IMR-90 (cell line): ENCODE results near the gene S100A16. TPM values are rescaled to one million over a fixed set of nuclear protein-coding genes. Genes with fewer than 3 reads are reported as not detected.

Experiments used
- ATAC-seq: fragments of 200-7000 bp; cut with Tn5 transposase; 2 replicates; pipeline ENCODE4 v1.9.1; 2020; ENCODE audit warnings: low read depth, mild to moderate bottlenecking, moderate library complexity
- BruUV-seq: library from RNA; stranded (reverse); fragments of 400-500 nt; replicated peaks from 2 replicates; lab custom pipeline; 2021; lab: Mats Ljungman, UMichigan
- CTCF ChIA-PET: fragments of 300-600 bp; formaldehyde crosslinking; extraction: SDS; loops from one replicate; lab custom pipeline; 2021; ENCODE audit warnings: antibody characterized with exemption; lab: Yijun Ruan, JAX
- POLR2A ChIA-PET: fragments of 300-600 bp; sonication (Branson Sonifier 250); formaldehyde crosslinking; loops from one replicate; lab custom pipeline; 2022; ENCODE audit warnings: antibody characterized with exemption; ENCODE audit not compliant: unreplicated experiment; lab: Charles Lee
- DNase-seq: peaks from one replicate; pipeline ENCODE4 v3.0.0; 2013
- H2AFZ ChIP-seq: replicated peaks from 2 replicates; pipeline ENCODE3; 2013; ENCODE audit warnings: low read length, mild to moderate bottlenecking; ENCODE audit not compliant: poor library complexity
- H2AK5ac ChIP-seq: 2 replicates; pipeline ENCODE4 v1.6.1; 2013; ENCODE audit warnings: low read depth, low read length, inconsistent platforms
- H2AK9ac ChIP-seq: replicated peaks from 2 replicates; pipeline ENCODE3; 2013; ENCODE audit warnings: mild to moderate bottlenecking, low read depth, low read length, moderate library complexity; ENCODE audit not compliant: poor library complexity
- H2BK120ac ChIP-seq: 2 replicates; pipeline ENCODE4 v1.6.1; 2013; ENCODE audit warnings: low read depth, low read length, inconsistent platforms
- H2BK15ac ChIP-seq: 3 replicates; pipeline ENCODE4 v1.6.1; 2013; ENCODE audit warnings: low read depth, low read length, inconsistent platforms
- H2BK20ac ChIP-seq: 2 replicates; pipeline ENCODE4 v1.6.1; 2013; ENCODE audit warnings: low read depth, mild to moderate bottlenecking, inconsistent platforms, low read length, moderate library complexity
- H2BK5ac ChIP-seq: 2 replicates; pipeline ENCODE4 v1.6.1; 2013; ENCODE audit warnings: mild to moderate bottlenecking, low read depth, low read length, inconsistent platforms; ENCODE audit not compliant: poor library complexity, severe bottlenecking
- H3K14ac ChIP-seq: replicated peaks from 2 replicates; pipeline ENCODE4 v1.6.1; 2013; ENCODE audit warnings: low read depth, low read length, inconsistent platforms
- H3K18ac ChIP-seq: 2 replicates; pipeline ENCODE4 v1.6.1; 2013; ENCODE audit warnings: low read depth, low read length, control low read depth
- H3K23ac ChIP-seq: 2 replicates; pipeline ENCODE4 v1.6.1; 2013; ENCODE audit warnings: low read depth, low read length, inconsistent platforms
- H3K27ac ChIP-seq: 2 replicates; pipeline ENCODE4 v1.5.1; 2013; ENCODE audit warnings: mild to moderate bottlenecking, control low read depth, low read length; ENCODE audit not compliant: insufficient read depth
- H3K27me3 ChIP-seq: 2 replicates; pipeline ENCODE4 v1.6.1; 2013; ENCODE audit warnings: low read length; ENCODE audit not compliant: control insufficient read depth, insufficient read depth
- H3K36me3 ChIP-seq: 2 replicates; pipeline ENCODE4 v1.6.1; 2013; ENCODE audit warnings: low read length, mixed read lengths; ENCODE audit not compliant: control insufficient read depth, insufficient read depth
- H3K4ac ChIP-seq: 2 replicates; pipeline ENCODE4 v1.6.1; 2013; ENCODE audit warnings: low read depth, low read length, inconsistent platforms
- H3K4me1 ChIP-seq: 2 replicates; pipeline ENCODE4 v1.6.1; 2013; ENCODE audit warnings: low read length, mixed read lengths; ENCODE audit not compliant: control insufficient read depth, insufficient read depth
- H3K4me2 ChIP-seq: 2 replicates; pipeline ENCODE4 v1.6.1; 2013; ENCODE audit warnings: low read depth, mild to moderate bottlenecking, control low read depth, low read length, moderate library complexity
- H3K4me3 ChIP-seq: 2 replicates; pipeline ENCODE4 v1.5.1; 2013; ENCODE audit warnings: low read depth, mild to moderate bottlenecking, control low read depth, low read length, moderate library complexity; ENCODE audit not compliant: insufficient read depth
- H3K56ac ChIP-seq: 2 replicates; pipeline ENCODE4 v1.6.1; 2013; ENCODE audit warnings: low read length, inconsistent platforms; ENCODE audit not compliant: insufficient read depth; ENCODE audit errors: extremely low read depth
- H3K79me1 ChIP-seq, 2 experiments: 2 replicates each; pipeline ENCODE4 v1.6.1; 2013; ENCODE audit warnings: low read length in 2 of 2, inconsistent platforms in 1 of 2, low read depth in 1 of 2
- H3K9ac ChIP-seq: 2 replicates; pipeline ENCODE4 v1.6.1; 2013; ENCODE audit warnings: low read depth, low read length, control low read depth
- H3K9me1 ChIP-seq: 2 replicates; pipeline ENCODE4 v1.6.1; 2013; ENCODE audit warnings: low read length, inconsistent platforms; ENCODE audit not compliant: insufficient read depth
- H3K9me3 ChIP-seq: 2 replicates; pipeline ENCODE4 v1.6.1; 2013; ENCODE audit warnings: low read length; ENCODE audit not compliant: control insufficient read depth, insufficient read depth
- H4K20me1 ChIP-seq: 2 replicates; pipeline ENCODE4 v1.6.1; 2013; ENCODE audit warnings: low read length, inconsistent platforms; ENCODE audit not compliant: insufficient read depth
- H4K5ac ChIP-seq: 2 replicates; pipeline ENCODE4 v1.6.1; 2013; ENCODE audit warnings: mild to moderate bottlenecking, low read depth, low read length, control low read depth
- H4K8ac ChIP-seq, 2 experiments: 2 replicates each; pipeline ENCODE4 v1.6.1; 2013; ENCODE audit warnings: low read depth in 2 of 2, low read length in 2 of 2, control low read depth in 1 of 2, inconsistent platforms in 1 of 2
- H4K91ac ChIP-seq: 2 replicates; pipeline ENCODE4 v1.6.1; 2013; ENCODE audit warnings: low read depth, low read length, inconsistent platforms; ENCODE audit not compliant: insufficient read depth
- BHLHE40 ChIP-seq: fragments of 150-350 bp; IDR thresholded peaks from 2 replicates; pipeline ENCODE4 v1.6.1; 2016; ENCODE audit warnings: mild to moderate bottlenecking, low read depth, low read length
- CHD1 ChIP-seq: IDR thresholded peaks from 2 replicates; pipeline ENCODE4 v1.6.1; 2012; ENCODE audit warnings: low read depth, low read length, improper control_type of control experiment
- MAFK ChIP-seq: IDR thresholded peaks from 2 replicates; pipeline ENCODE4 v1.6.1; 2012; ENCODE audit warnings: low read depth, low read length, improper control_type of control experiment
- MAZ ChIP-seq: IDR thresholded peaks from 2 replicates; pipeline ENCODE4 v1.6.1; 2012; ENCODE audit warnings: low read depth, mild to moderate bottlenecking, low read length, improper control_type of control experiment, moderate library complexity, borderline replicate concordance
- NFE2L2 ChIP-seq: fragments of 150-350 bp; IDR thresholded peaks from 2 replicates; pipeline ENCODE4 v1.6.1; 2016; ENCODE audit warnings: low read depth, mild to moderate bottlenecking, low read length
- RAD21 ChIP-seq: IDR thresholded peaks from 2 replicates; pipeline ENCODE4 v1.6.1; 2012; ENCODE audit warnings: low read length, improper control_type of control experiment
- RFX5 ChIP-seq: IDR thresholded peaks from 2 replicates; pipeline ENCODE4 v1.8.0; 2012; ENCODE audit warnings: low read depth, mild to moderate bottlenecking, low read length, moderate library complexity
- SMC3 ChIP-seq: fragments of 150-350 bp; IDR thresholded peaks from 2 replicates; pipeline ENCODE4 v1.6.1; 2016; ENCODE audit warnings: low read depth, mild to moderate bottlenecking, antibody characterized with exemption, low read length, moderate library complexity
- USF2 ChIP-seq: fragments of 150-350 bp; IDR thresholded peaks from 2 replicates; pipeline ENCODE4 v1.6.1; 2017; ENCODE audit warnings: mild to moderate bottlenecking, antibody characterized with exemption, low read length, low read depth
- WGBS, 2 experiments: methylation state at CpG; one replicate each; pipeline versions ENCODE4 v1.1.5 to v1.1.7; 2013; ENCODE audit warnings: missing lambda C conversion rate in 2 of 2; ENCODE audit not compliant: insufficient read length in 1 of 2; ENCODE audit errors: extremely low coverage in 2 of 2; 5-methylcytosine and 5-hydroxymethylcytosine counted together
- dilution Hi-C: fragments of 300-500 bp; cut with HindIII; formaldehyde crosslinking; loops from one replicate; pipeline ENCODE4 v1.14.3; 2018; ENCODE audit warnings: low sequenced_read_pairs; ENCODE audit not compliant: unreplicated experiment
- in situ Hi-C: fragments of 300-500 bp; cut with MboI; formaldehyde crosslinking; loops from 3 replicates; pipeline ENCODE4 v1.14.3; 2019; ENCODE audit warnings: low sequenced_read_pairs, inconsistent platforms, mixed read lengths
- intact Hi-C: fragments of 100-400 bp; cut with micrococcal nuclease; formaldehyde crosslinking; loops from 2 replicates; pipeline ENCODE4 v1.10.0; 2022
- polyA plus RNA-seq, 3 experiments: library from polyadenylated mRNA; depleted of rRNA; stranded (reverse); fragments of >200 nt; gene quantifications; 2 replicates each; pipeline ENCODE4 v1.2.3, GENCODE V29; 2012; ENCODE audit warnings: low replicate concordance in 1 of 3
- total RNA-seq: library from RNA; depleted of rRNA; stranded (reverse); fragments of >200 nt; gene quantifications from 2 replicates; pipeline ENCODE4 v1.2.3, GENCODE V29; 2012
- TF ChIP-seq, protein P1 (sequence below): conservative IDR thresholded peaks from 2 replicates; pipeline ENCODE4 v1.5.1; 2012; ENCODE audit warnings: mild to moderate bottlenecking, low read depth, low read length, improper control_type of control experiment
- TF ChIP-seq, protein P2 (sequence below): fragments of 150-350 bp; IDR thresholded peaks from 2 replicates; pipeline ENCODE4 v1.6.1; 2016; ENCODE audit warnings: low read depth, mild to moderate bottlenecking, low read length, moderate library complexity, borderline replicate concordance

Gene S100A16
- total and polyA plus RNA-seq, 2 of the 4 experiments (the other 2 are of a cell fraction) = 201 to 515 TPM

DNA sequence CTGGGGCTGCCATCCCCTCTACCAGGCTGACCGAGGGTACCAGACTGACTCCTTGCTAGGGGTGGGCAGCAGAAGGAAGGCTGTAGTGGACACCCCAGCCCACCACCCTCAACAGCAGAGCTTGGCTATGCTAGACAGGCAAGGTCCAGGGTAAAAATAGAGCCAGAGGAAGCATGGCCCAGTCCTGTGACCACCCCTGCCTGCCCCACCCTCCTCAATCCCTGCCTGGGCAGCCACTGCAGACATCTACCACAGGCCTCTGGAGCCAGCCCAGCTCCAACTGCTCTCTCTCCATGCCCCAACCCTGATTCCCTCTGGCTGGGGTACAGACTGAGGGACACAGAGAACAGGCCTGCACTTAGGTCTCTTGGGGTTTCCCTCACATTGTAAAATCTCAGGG, 17.0 kb upstream of the S100A16 start:
- no peaks in the 10 kb centered on the region for H3K9me3 ChIP-seq
- no peaks in the 10 kb centered on the region for H3K27me3 ChIP-seq
- H2BK5ac ChIP-seq = no peak overlapping the region
- no peak for TF ChIP-seq USF2
- TF ChIP-seq SMC3 = no peak
- no peak for TF ChIP-seq CHD1
- TF ChIP-seq MAZ = no peak
- TF ChIP-seq RFX5 = no peak
- TF ChIP-seq, protein P1, sequence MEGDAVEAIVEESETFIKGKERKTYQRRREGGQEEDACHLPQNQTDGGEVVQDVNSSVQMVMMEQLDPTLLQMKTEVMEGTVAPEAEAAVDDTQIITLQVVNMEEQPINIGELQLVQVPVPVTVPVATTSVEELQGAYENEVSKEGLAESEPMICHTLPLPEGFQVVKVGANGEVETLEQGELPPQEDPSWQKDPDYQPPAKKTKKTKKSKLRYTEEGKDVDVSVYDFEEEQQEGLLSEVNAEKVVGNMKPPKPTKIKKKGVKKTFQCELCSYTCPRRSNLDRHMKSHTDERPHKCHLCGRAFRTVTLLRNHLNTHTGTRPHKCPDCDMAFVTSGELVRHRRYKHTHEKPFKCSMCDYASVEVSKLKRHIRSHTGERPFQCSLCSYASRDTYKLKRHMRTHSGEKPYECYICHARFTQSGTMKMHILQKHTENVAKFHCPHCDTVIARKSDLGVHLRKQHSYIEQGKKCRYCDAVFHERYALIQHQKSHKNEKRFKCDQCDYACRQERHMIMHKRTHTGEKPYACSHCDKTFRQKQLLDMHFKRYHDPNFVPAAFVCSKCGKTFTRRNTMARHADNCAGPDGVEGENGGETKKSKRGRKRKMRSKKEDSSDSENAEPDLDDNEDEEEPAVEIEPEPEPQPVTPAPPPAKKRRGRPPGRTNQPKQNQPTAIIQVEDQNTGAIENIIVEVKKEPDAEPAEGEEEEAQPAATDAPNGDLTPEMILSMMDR = no peak
- TF ChIP-seq BHLHE40 = no peak
- TF ChIP-seq NFE2L2 = no peak
- TF ChIP-seq RAD21 = no peak
- TF ChIP-seq MAFK = no peak
- TF ChIP-seq, protein P2, sequence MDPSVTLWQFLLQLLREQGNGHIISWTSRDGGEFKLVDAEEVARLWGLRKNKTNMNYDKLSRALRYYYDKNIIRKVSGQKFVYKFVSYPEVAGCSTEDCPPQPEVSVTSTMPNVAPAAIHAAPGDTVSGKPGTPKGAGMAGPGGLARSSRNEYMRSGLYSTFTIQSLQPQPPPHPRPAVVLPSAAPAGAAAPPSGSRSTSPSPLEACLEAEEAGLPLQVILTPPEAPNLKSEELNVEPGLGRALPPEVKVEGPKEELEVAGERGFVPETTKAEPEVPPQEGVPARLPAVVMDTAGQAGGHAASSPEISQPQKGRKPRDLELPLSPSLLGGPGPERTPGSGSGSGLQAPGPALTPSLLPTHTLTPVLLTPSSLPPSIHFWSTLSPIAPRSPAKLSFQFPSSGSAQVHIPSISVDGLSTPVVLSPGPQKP = no peak
- peak overlapping the region; percentile 79 for H2AK9ac ChIP-seq
- H4K91ac ChIP-seq = no peak overlapping the region
- no peak overlapping the region for H2BK120ac ChIP-seq
- intact Hi-C loops = loop anchor here (5.0 kb wide), 1 partner anchor 98 kb away; no protein-coding TSS in a partner anchor
- H3K4me3 ChIP-seq = no peak overlapping the region
- no CpG with 5 or more reads among the region's 1 CpG for WGBS, 2 experiments
- peak overlapping the region; percentile 23 for H2AFZ ChIP-seq
- no peak for ATAC-seq
- H3K27ac ChIP-seq = no peak overlapping the region
- no peak overlapping the region for H3K56ac ChIP-seq
- peaks cover 24% of the 10 kb centered on the region for H3K9me1 ChIP-seq
- H2BK15ac ChIP-seq = no peak overlapping the region
- POLR2A ChIA-PET = no interaction called here
- H3K4ac ChIP-seq = peak overlapping the region; percentile 28
- H2BK20ac ChIP-seq = no peak overlapping the region
- H3K4me1 ChIP-seq = peaks cover 16% of the 10 kb centered on the region
- no peak overlapping the region for H3K4me2 ChIP-seq
- CTCF ChIA-PET = interaction anchor here (1.2 kb wide), 1 partner anchor 58 kb away, joined by 3 read pairs; no protein-coding TSS in a partner anchor
- no peak overlapping the region for H3K14ac ChIP-seq
- H2AK5ac ChIP-seq = no peak overlapping the region
- H3K23ac ChIP-seq = no peak overlapping the region
- no peak for DNase-seq
- no peak overlapping the region for H4K8ac ChIP-seq
- no peak overlapping the region for H3K18ac ChIP-seq
- H3K79me1 ChIP-seq = peaks cover 19 to 30% of the 10 kb centered on the region in 2 experiments
- dilution Hi-C loops = no loop called here
- H3K36me3 ChIP-seq = 0 out of 2 replicates have a peak, but pooled peaks cover 5% of the 10 kb centered on the region
- BruUV-seq = no TSS peak
- H4K5ac ChIP-seq = no peak overlapping the region
- no peak overlapping the region for H3K9ac ChIP-seq
- peaks cover 9% of the 10 kb centered on the region; the same call in 1 of the 2 replicates for H4K20me1 ChIP-seq
- in situ Hi-C loops = no loop called here
